ENCODE data around the gene CA9. TPM values are rescaled to one million over a fixed set of nuclear protein-coding genes. Genes with fewer than 3 reads are reported as not detected.

Gene CA9
- total and polyA plus RNA-seq, 2 experiments from 2014 or later: 1.1 TPM; not detected in 1

DNA sequence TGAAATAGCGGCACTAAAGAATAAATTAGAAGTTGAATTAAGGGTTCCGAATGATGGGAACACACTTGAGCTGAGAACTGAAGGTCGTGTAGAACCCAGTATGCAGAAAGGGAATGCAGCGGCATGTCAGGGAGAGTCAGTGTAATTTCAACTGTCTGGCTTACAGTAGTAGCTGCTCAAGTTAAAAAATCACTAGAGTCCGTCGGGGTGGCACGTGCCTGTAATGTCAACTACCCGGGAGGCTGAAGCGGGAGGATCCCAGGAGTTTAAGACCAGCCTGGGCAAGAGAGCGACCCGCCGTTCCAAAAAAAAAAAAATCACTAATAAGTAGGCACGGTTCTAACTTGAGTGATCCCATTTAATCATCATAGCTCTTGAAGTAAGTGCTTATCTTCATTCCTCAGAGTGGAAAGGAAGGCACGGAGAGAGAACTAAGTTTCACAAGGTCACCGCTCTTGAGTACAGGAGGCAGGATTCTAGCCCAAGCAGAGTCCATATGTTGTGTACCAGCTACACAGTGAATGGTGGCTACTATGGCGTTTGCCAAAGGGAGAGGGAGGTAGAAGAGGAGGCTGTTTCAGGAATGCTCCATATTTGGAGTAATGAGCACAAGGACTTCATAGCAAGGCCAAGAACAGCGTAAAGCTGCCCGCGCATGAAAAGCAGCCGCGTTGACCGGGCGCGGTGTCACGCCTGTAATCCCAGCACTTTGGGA, 16.7 kb upstream of the CA9 start:
- H3K27me3 Mint-ChIP-seq (ENCODE audit: insufficient read depth, low read depth, poor library complexity): peaks cover 29% of the 10 kb centered on the region
- Histone ChIP-seq H3K4me3 (peak overlapping the region; percentile 59), H3K4me2 (peak overlapping the region; percentile 78), H3K36me3 (ENCODE audit: insufficient read depth) (peaks cover 4% of the 10 kb centered on the region; the same call in 1 of the 2 replicates), H3K79me2 (replicated peaks; ENCODE audit: insufficient read depth) (no peaks in the 10 kb centered on the region), H4K20me1 (replicated peaks; ENCODE audit: insufficient read depth) (no peaks in the 10 kb centered on the region; the same call in none of the 2 replicates), H3K27ac (ENCODE audit: low read depth) (peak overlapping the region; percentile 20), H3K27me3 (ENCODE audit: insufficient read depth) (peaks cover 4% of the 10 kb centered on the region; the same call in 1 of the 2 replicates), H3K4me1 (ENCODE audit: insufficient read depth) (peaks cover 8% of the 10 kb centered on the region; the same call in 1 of the 2 replicates), H3F3A (replicated peaks; ENCODE audit: low read depth) (peaks cover 16% of the 10 kb centered on the region; the same call in 1 of the 2 replicates), H3K9me2 (ENCODE audit: insufficient read depth) (no peaks in the 10 kb centered on the region), H2AFZ (peak overlapping the region; percentile 90)
- H3K9me3 Mint-ChIP-seq: peaks cover 3% of the 10 kb centered on the region; the same call in 2 of the 3 replicates
- peaks cover 30% of the 10 kb centered on the region for H3K4me1 Mint-ChIP-seq
- TF ChIP-seq CTCF (conservative IDR thresholded peaks at IDR 0.05; ENCODE audit: low read depth in 2 of 2): no peak
- no peak for TF ChIP-seq JUNB (IDR thresholded peaks at IDR 0.05; ENCODE audit: unreplicated experiment)
- TF ChIP-seq REST (IDR thresholded peaks at IDR 0.05; ENCODE audit: unreplicated experiment): no peak
- TF ChIP-seq ZNF114 (CRISPR knock-in tag; IDR thresholded peaks at IDR 0.05): no peak
- no peak for TF ChIP-seq ETS1 (IDR thresholded peaks at IDR 0.05)
- no peak for TF ChIP-seq CREB1 (CRISPR knock-in tag; IDR thresholded peaks at IDR 0.05; ENCODE audit: low read depth)
- no peak for TF ChIP-seq POLR2AphosphoS5 (IDR thresholded peaks at IDR 0.05; ENCODE audit: low read depth)
- no peak for TF ChIP-seq STAT1 (IDR thresholded peaks at IDR 0.05; ENCODE audit: unreplicated experiment)
- H3K27ac Mint-ChIP-seq: peak overlapping the region; percentile 100
- DNase-seq (ENCODE audit: low spot score): no peak
- H3K4me3 Mint-ChIP-seq: peak overlapping the region; percentile 77
- ATAC-seq: peak; percentile 5
- H3K36me3 Mint-ChIP-seq (ENCODE audit: low read depth): peaks cover 34% of the 10 kb centered on the region
